HG03064 (cell line): ENCODE data around the gene MASP2.
"Not testable (repeated sequence)": the region's sequence is repeated elsewhere in the genome, so short reads cannot be mapped to it uniquely, and the experiment has no call there.

Experiments used
- ATAC-seq: cut with Tn5 transposase; IDR thresholded peaks from one replicate; pipeline ENCODE4 v1.9.1; 2021; ENCODE audit warnings: low read depth; ENCODE audit not compliant: unreplicated experiment

MASP2 gene

GRCh38 chr1:11046625-11047365, at the start of gene MASP2:
Gene MASP2, minus strand, starts transcription at chr1:11047239. Its CDS starts 32 bp downstream, at chr1:11047207.
- no peak for ATAC-seq

GRCh38 chr1:11083784-11084183, 36.7 kb upstream of the MASP2 start:
- not testable (repeated sequence) for ATAC-seq

GRCh38 chr1:11080931-11081330, 33.9 kb upstream of the MASP2 start:
- ATAC-seq = no peak

DNA sequence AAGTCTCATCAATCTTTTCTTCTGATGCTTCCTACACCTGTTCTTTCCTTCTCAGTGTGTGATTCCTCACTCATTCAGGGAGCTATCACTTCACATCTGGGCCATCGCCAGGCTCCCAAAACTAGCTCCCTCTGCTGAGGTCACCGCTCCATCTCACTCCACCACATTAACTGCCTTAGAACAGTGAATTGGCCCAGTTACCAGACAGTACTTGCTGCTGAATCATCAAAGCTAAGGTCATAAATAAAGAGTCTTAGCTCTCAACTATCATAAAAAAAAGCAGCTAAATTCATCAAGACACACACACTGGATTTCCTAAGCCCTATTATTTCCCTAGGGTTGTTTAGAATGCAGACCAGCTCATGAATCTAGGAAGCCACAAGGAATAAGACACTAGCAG, 31.6 kb upstream of the MASP2 start:
- no peak for ATAC-seq

DNA sequence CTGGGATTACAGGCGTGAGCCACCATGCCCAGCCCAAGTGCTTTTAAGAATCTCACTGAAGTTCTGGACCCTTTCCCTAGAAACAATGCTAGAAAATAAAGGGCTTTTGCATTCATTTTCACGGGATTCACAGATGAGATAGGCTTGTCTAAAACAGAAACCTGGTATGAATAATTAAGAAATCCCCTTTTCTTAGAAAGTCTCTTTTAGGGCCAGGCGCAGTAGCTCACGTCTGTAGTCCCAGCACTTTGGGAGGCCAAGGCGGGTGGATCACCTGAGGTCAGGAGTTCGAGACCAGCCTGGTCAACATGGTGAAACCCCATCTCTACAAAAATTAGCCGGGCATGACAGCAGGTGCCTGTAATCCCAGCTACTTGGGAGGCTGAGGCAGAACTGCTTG, 26.4 kb upstream of the MASP2 start:
- ATAC-seq = not testable (repeated sequence)

DNA sequence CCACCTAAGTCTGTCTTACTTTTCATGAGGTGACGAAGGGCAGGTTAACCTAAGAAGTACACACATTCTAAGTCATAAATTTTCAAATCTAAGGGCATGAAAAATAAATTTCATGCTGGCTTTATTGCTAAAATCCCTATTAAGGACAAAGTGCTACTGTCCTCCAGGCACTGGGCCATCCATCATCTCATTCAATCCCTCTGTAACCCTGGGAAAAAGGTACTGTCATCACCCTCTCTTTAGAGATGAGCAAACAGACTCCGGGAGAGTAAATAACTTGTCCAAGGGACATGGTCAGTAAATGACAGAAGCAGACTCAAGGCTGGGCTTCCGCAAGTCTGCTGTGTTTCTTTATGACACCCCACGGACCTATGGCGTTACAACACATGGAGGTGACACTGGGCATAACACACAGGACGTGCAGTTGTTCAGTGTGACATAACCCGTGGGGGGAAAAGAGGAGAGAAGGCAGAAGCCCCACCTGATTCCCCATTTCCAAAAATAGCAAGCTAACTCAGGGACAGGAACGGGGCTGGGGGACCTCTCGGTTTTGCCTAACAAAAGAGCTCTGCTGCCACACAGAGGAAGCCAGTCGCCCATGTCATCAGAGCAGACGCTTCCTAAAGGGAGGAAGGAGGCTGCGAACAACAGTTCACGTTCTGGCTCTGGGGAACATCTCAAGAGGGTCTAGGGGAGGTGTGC, 25.3 kb upstream of the MASP2 start:
- ATAC-seq = no peak

DNA sequence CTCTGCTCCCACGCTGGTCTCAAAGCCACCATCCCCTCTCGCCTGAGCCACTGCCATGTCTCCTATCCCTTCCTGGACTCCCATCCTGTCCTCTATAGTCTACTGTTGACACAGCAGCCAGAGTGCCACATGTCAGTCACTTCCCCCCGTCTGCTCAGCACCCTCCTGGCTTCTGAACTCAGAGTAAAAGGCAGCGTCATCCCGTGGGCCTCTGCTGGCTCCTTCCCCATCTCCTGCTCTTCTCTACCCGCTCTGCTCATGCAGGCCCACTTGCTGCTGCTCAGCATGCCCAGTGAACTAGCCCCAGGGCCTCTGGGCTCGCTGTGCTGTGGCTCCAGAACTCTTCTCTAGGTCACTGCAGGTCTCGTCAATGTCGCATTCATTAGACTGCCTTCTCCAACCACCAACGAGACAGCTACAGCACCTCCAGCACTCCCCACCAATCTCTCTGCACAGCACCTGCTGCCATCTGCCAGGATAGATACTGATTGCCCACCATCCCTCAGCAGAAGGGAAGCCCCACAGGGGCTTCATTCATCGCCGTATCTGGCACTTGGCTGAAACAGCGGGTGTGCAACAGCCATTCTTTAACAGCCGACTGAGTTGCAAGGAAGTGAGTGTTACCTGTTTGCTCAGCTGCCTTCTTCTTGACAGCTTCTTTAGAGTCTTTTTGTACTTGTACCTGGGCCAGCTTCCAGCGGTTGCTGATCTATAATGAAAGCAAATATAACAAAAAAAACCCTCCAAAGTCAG, 24.6 kb upstream of the MASP2 start:
- no peak for ATAC-seq

DNA sequence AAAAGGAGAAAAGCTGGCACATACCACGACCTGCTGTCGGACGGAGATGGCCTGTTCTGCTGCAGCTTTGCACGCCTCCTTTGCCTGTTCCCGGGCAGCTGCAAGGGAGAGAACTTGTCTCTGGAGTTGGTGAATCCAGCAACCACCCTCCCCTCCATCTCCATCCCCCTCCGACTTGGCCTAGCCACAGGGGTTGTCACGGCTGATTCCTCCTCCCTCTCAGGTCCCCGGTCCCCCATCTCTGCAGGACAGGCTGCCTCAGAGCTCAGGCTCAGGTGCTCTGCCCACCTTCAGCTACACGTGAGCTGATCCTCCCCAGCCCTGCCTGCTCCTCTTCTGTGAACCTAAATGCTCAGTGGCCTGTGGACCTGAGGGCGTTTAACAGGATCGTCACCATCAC, 23.8 kb upstream of the MASP2 start:
- ATAC-seq = no peak

DNA sequence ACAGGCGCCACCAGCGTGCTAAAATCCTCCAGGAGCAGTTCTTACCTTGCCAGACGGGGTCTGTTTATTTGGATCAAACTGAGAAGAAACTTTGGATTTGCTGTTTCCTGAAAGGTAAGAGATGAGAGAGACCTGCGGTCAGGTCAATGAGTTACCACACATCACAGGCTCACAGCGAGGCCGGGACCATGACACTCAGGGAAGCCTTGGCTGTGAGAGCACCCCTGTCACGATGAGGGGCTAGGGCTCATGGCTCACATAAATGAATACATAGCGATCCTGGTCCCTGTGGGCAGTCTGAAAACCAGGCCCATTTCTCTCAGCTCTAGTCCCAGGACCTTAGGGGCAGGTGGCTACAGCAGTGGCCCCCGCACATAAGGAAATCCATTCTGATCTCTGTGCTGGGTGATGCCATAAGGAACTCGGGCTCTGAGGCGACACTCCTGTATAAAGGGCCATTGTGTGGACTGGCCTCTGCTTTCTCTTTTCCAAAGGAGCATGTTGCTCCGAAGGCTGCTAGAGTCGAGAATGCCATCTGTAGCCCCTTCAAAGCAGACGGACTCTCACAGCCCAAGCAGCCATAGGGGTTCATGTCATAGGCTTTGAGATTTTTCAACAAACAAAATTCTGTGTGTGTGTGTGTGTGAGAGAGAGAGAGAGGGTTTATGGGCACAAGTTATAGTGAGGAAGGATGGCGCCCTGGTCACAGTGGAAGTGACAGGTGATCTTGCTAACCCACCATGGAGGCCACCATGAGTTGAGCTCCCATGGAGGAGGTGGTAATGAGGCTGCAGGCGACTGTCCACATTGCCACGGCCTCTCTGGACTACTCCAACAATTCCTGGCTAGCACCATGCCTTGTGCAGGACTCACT, 21.8 kb upstream of the MASP2 start:
- no peak for ATAC-seq

GRCh38 chr1:11067716-11068599, 20.9 kb upstream of the MASP2 start:
- ATAC-seq = no peak

- ATAC-seq = no peak
These were observed 18.8 kb upstream of the MASP2 start for GRCh38 chr1:11065796-11066195.

- ATAC-seq = no peak
These were observed 17.9 kb upstream of the MASP2 start for GRCh38 chr1:11064942-11065341.

DNA sequence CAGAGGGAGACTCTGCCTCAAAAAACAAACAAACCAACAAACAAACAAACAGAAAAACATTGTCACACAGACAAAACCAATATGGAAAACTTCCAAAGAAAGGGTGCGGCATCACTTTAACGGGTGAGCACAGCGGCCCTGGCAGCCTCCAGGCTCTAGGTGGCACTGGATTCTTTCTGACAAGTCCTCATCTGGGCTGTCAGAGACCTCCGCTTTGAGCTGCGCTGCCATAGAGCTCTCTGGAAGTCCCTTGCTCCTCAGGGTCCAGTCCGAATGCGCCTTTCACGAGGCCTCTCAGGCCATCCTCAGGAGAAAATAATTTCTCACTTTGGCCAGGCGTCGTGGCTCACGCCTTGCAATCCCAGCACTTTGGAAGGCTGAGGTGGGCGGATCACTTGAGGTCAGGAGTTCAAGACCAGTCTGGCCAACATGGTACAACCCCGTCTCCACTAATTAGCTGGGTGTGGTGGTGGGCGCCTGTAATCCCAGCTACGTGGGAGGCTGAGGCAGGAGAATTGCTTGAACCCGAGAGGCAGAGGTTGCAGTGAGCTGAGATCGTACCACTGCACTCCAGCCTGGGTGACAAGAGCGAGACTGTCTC, 17.0 kb upstream of the MASP2 start:
- not testable (repeated sequence) for ATAC-seq

- ATAC-seq = no peak
These were observed 15.9 kb upstream of the MASP2 start for GRCh38 chr1:11062965-11063401.

GRCh38 chr1:11061652-11062365, 14.8 kb upstream of the MASP2 start:
- ATAC-seq = no peak

- peak; percentile 73 for ATAC-seq
These were observed 13.2 kb upstream of the MASP2 start, which contains the start of gene SRM for GRCh38 chr1:11059968-11060830. Gene SRM, minus strand, starts transcription at chr1:11060018. Its CDS starts 75 bp downstream, at chr1:11059943.
